Activated CD8-positive, alpha-beta memory T cell treated with anti-CD3 and anti-CD28 coated beads for 4 hours (primary cell): ENCODE data around the gene PRPF8.
"Not testable (repeated sequence)": the region's sequence is repeated elsewhere in the genome, so short reads cannot be mapped to it uniquely, and the experiment has no call there.

Experiments used
- DNase-seq, 2 donors: peaks; one replicate each; pipeline ENCODE4 v3.0.0-alpha.2; 2020; ENCODE audit warnings: low read depth in 2 of 2

The PRPF8 gene

GRCh38 chr17:1716076-1716911 is 31.6 kb upstream of the PRPF8 start:
- DNase-seq = peak; percentile 99 to 100

GRCh38 chr17:1715803-1716075 is 31.1 kb upstream of the PRPF8 start:
- DNase-seq = no peak

GRCh38 chr17:1714980-1715802 is 30.5 kb upstream of the PRPF8 start:
- DNase-seq = no peak

GRCh38 chr17:1714427-1714979 is 29.8 kb upstream of the PRPF8 start:
- DNase-seq = no peak

- no peak for DNase-seq
Observed at GRCh38 chr17:1713878-1714426, 29.3 kb upstream of the PRPF8 start.

- DNase-seq = no peak
Observed at GRCh38 chr17:1713160-1713877, 28.7 kb upstream of the PRPF8 start.

- DNase-seq = no peak
Observed at GRCh38 chr17:1712271-1712670, 27.6 kb upstream of the PRPF8 start.

- DNase-seq = no peak
Observed at GRCh38 chr17:1711804-1712203, 27.1 kb upstream of the PRPF8 start.

GRCh38 chr17:1710807-1711553 is 26.3 kb upstream of the PRPF8 start:
- DNase-seq = no peak

- DNase-seq = no peak
Observed at GRCh38 chr17:1709971-1710806, 25.5 kb upstream of the PRPF8 start, which contains the start of gene TLCD2. TSS of gene TLCD2 (minus strand) at chr17:1710377. CDS start at chr17:1710242, 135 bp downstream.

- DNase-seq = no peak
Observed at GRCh38 chr17:1709403-1709951, 24.8 kb upstream of the PRPF8 start.

- not testable (repeated sequence) for DNase-seq
Observed at GRCh38 chr17:1708791-1709346, 24.2 kb upstream of the PRPF8 start.

GRCh38 chr17:1707107-1707506 is 22.4 kb upstream of the PRPF8 start:
- no peak for DNase-seq

- no peak for DNase-seq
Observed at GRCh38 chr17:1705004-1705403, 20.3 kb upstream of the PRPF8 start.

- no peak for DNase-seq
Observed at GRCh38 chr17:1703063-1703462, 18.4 kb upstream of the PRPF8 start.

- DNase-seq = not testable (repeated sequence)
Observed at GRCh38 chr17:1699891-1700290, 15.2 kb upstream of the PRPF8 start.

GRCh38 chr17:1697681-1698080 is 13.0 kb upstream of the PRPF8 start:
- no peak for DNase-seq

- DNase-seq = no peak
Observed at GRCh38 chr17:1695365-1695764, 10.7 kb upstream of the PRPF8 start.

GRCh38 chr17:1693339-1693738 is 8.7 kb upstream of the PRPF8 start:
- no peak for DNase-seq
